Kidney epithelial cell (primary cell): ENCODE data around the gene FNDC7. TPM values are rescaled to one million over a fixed set of nuclear protein-coding genes. Genes with fewer than 3 reads are reported as not detected.

ENCODE experiments used
- DNase-seq: peaks from one replicate; pipeline ENCODE4 v3.0.0-alpha.2; 2010; ENCODE audit warnings: low read depth
- H3K27me3 ChIP-seq: 2 replicates; pipeline ENCODE4 v1.6.0; 2011; ENCODE audit warnings: low read length; ENCODE audit not compliant: control insufficient read depth, insufficient read depth
- H3K36me3 ChIP-seq: 2 replicates; pipeline ENCODE4 v1.5.1; 2011; ENCODE audit warnings: low read length; ENCODE audit not compliant: control insufficient read depth, insufficient read depth
- H3K4me3 ChIP-seq: 2 replicates; pipeline ENCODE4 v1.5.1; 2011; ENCODE audit warnings: low read depth, mild to moderate bottlenecking, control low read depth, low read length
- total RNA-seq: library from RNA; depleted of rRNA; stranded (reverse); fragments of >200 nt; gene quantifications from 2 replicates; pipeline ENCODE4 v1.2.3, GENCODE V29; 2015
- TF ChIP-seq, protein P1 (sequence below): IDR thresholded peaks from 2 replicates; pipeline ENCODE4 v1.5.1; 2011; ENCODE audit warnings: mild to moderate bottlenecking, moderate library complexity, low read length, control low read depth, inconsistent platforms; ENCODE audit not compliant: insufficient read depth, poor library complexity, severe bottlenecking

The FNDC7 gene
- total RNA-seq, 1 donor from 2014 or later = not detected

GRCh38 chr1:108729481-108729880 is 16.8 kb downstream of the FNDC7 start:
- no peak for DNase-seq
- Histone ChIP-seq H3K36me3 (no peaks in the 10 kb centered on the region), H3K27me3 (no peaks in the 10 kb centered on the region), H3K4me3 (no peak overlapping the region)
- TF ChIP-seq, protein P1, sequence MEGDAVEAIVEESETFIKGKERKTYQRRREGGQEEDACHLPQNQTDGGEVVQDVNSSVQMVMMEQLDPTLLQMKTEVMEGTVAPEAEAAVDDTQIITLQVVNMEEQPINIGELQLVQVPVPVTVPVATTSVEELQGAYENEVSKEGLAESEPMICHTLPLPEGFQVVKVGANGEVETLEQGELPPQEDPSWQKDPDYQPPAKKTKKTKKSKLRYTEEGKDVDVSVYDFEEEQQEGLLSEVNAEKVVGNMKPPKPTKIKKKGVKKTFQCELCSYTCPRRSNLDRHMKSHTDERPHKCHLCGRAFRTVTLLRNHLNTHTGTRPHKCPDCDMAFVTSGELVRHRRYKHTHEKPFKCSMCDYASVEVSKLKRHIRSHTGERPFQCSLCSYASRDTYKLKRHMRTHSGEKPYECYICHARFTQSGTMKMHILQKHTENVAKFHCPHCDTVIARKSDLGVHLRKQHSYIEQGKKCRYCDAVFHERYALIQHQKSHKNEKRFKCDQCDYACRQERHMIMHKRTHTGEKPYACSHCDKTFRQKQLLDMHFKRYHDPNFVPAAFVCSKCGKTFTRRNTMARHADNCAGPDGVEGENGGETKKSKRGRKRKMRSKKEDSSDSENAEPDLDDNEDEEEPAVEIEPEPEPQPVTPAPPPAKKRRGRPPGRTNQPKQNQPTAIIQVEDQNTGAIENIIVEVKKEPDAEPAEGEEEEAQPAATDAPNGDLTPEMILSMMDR = no peak

DNA sequence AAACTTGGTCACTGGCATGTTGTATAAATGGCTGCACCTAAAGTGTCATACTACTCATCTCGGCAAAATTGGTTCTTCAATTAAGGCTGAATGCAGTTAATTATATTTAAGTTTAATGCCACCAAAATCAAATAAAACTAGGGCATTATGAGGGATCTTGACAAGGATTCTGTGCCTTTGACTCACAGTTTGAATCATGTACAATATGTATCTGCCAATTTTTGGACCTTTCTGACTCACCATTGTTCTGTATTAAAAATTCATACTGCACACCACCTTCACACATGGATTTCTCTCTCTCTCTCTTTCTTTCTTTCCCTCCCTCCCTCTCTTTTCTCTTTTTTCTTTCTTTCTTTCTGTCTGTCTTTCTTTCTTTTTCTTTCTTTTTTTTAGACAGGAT is 19.7 kb downstream of the FNDC7 start:
- H3K36me3 ChIP-seq = no peaks in the 10 kb centered on the region
- H3K27me3 ChIP-seq = no peaks in the 10 kb centered on the region
- DNase-seq = no peak
- no peak overlapping the region for H3K4me3 ChIP-seq
- TF ChIP-seq, protein P1 = no peak

GRCh38 chr1:108734171-108734865 is 21.6 kb downstream of the FNDC7 start:
- Histone ChIP-seq H3K4me3 (no peak overlapping the region), H3K27me3 (no peaks in the 10 kb centered on the region), H3K36me3 (no peaks in the 10 kb centered on the region)
- TF ChIP-seq, protein P1 = no peak
- no peak for DNase-seq

GRCh38 chr1:108742253-108742652 is 29.5 kb downstream of the FNDC7 start:
- DNase-seq = no peak
- H3K36me3 ChIP-seq = no peaks in the 10 kb centered on the region
- TF ChIP-seq, protein P1 = no peak
- H3K4me3 ChIP-seq = no peak overlapping the region
- no peaks in the 10 kb centered on the region for H3K27me3 ChIP-seq

- TF ChIP-seq, protein P1 = no peak
- no peak overlapping the region for H3K4me3 ChIP-seq
- H3K27me3 ChIP-seq = no peaks in the 10 kb centered on the region
- H3K36me3 ChIP-seq = no peaks in the 10 kb centered on the region
- no peak for DNase-seq
These were observed 33.3 kb downstream of the FNDC7 start for GRCh38 chr1:108745980-108746381.
